Endometrial microvascular endothelial cells (primary cell): Measurements from ENCODE around the gene SPG11. TPM values are rescaled to one million over a fixed set of nuclear protein-coding genes. Genes with fewer than 3 reads are reported as not detected.
"Not testable (repeated sequence)": the region's sequence is repeated elsewhere in the genome, so short reads cannot be mapped to it uniquely, and the experiment has no call there.

Experiments used
- in situ Hi-C: cut with HindIII; loops from 2 replicates; pipeline ENCODE4 v1.10.0; 2017; ENCODE audit warnings: low sequenced_read_pairs, low pct_unique_long_range_greater_than_20kb; ENCODE audit errors: inconsistent ontology term
- total RNA-seq: library from RNA; depleted of rRNA; stranded (reverse); fragments of >200 nt; gene quantifications from one replicate; pipeline ENCODE4 v1.2.3, GENCODE V29; 2015; ENCODE audit errors: inconsistent ontology term

SPG11 gene
- total RNA-seq, 1 donor from 2014 or later, result 19.8 TPM

- in situ Hi-C loops, result no loop called here
Measured at GRCh38 chr15:44584162-44584749, 79.2 kb downstream of the SPG11 start.

DNA sequence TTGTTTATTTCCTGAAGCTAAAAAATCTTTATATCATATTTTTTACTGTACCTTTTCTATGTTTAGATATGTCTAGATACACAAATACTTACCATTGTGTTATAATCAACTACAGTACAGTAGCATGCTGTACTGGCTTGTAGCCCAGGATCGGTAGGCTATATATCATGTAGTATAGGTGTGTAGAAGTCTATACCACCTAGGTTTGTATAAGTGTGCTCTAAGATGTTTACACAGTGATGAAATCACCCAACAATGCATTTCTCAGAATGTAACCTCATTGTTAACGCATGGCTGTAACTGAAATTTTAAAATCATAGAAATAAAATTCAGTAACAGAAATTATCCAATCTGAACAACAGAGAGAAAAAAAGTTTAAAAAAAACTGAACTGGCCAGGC, 83.4 kb downstream of the SPG11 start:
- in situ Hi-C loops, result no loop called here

DNA sequence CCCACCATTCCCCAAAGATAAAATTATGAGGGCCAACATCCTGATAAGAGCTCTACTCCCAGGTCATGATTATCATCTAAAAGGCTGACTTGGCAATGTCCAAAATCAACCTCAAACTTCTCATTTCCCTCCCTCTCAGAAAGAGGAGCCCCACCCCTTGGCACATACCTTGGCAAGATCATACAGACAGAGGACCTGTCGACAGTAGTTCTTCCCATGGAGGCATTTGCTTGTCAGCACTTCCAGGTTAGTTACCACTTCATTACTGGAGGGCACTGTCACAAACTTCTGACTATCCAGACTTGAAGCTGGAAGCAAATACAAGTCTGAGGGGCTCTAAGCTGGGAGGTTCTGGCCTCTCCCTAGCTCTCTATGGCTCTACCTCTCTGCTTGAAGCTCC, 88.7 kb downstream of the SPG11 start:
- in situ Hi-C loops, result no loop called here

- in situ Hi-C loops, result no loop called here
Measured at GRCh38 chr15:44573386-44573785, 90.1 kb downstream of the SPG11 start.

DNA sequence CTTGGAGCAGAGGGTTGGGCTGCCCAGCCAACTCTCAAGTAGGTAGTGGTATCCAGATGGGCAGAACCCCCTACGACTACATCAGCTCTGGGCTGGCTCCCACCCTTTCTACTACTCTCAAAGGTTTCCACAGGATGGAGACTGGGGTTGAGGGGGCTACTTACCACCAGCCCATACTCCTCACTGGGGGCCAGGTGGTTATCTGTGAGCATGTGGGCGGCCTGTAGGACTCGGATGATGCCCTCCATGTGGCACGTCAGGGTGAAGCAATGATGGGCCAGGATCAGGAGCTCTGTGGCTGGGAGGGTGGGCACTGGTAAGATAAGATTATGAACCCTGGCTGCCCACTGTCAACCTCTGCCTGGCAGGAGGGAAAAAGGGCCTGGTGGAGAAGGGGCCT, 93.1 kb downstream of the SPG11 start:
- in situ Hi-C loops, result no loop called here

DNA sequence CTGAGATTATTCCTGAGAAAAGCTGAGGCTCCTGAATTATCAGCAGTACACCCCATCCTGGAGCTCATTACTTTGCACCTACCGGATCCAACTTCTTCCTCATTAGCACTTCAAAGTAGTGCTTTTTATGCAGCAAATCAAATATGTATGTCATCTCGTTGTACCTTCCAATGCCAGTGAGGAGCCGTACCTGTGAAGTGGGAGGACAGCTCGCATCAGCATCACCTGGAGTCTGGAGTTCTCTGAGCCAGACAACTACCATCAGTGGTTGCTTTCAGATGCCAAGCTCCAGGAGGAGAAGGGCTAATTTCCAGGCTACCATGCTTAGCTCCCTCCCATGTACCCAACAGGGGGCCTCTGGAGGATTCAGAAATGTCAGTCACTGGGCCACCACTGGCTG, 94.1 kb downstream of the SPG11 start:
- in situ Hi-C loops, result no loop called here

- in situ Hi-C loops, result no loop called here
Measured at GRCh38 chr15:44568338-44568737, 95.1 kb downstream of the SPG11 start.

DNA sequence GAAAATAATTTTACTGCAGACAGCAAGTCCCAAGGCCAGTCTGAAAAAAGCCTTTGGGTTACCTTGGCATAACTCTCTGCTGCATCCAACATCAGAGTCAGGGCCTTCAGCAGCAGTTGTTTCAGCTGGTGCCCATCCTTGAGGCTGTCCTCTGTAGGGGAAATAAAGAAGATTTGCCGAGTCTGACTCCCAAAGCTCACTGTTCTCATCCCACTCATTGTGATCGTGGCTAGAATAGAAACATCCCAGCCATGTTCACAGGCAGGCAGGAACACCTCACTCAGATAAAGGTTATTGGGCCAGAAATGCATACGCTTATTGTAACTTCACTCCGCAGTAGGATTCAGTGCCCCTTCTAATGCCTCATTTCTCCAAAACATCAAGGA, 97.3 kb downstream of the SPG11 start:
- in situ Hi-C loops, result no loop called here

- in situ Hi-C loops, result no loop called here
Measured at GRCh38 chr15:44565387-44566154, 97.9 kb downstream of the SPG11 start.

DNA sequence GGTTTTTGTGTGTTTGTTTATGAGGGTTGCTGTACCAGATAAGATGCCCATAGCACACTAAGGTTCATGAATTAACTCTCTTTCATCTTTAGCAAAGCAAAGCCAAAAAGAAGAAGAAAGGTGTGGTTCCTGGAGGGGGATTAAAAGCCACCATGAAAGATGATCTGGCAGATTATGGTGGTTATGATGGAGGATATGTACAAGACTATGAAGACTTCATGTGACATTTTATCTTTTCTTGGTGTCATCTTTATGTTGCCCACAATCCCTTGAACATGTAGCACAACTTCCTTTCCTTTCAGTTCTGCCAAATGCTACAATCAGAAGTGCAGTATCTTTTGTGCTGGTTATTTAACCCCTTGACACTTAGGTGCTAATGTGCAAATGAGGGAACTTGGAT, 102.5 kb downstream of the SPG11 start:
- in situ Hi-C loops, result not testable (repeated sequence)

DNA sequence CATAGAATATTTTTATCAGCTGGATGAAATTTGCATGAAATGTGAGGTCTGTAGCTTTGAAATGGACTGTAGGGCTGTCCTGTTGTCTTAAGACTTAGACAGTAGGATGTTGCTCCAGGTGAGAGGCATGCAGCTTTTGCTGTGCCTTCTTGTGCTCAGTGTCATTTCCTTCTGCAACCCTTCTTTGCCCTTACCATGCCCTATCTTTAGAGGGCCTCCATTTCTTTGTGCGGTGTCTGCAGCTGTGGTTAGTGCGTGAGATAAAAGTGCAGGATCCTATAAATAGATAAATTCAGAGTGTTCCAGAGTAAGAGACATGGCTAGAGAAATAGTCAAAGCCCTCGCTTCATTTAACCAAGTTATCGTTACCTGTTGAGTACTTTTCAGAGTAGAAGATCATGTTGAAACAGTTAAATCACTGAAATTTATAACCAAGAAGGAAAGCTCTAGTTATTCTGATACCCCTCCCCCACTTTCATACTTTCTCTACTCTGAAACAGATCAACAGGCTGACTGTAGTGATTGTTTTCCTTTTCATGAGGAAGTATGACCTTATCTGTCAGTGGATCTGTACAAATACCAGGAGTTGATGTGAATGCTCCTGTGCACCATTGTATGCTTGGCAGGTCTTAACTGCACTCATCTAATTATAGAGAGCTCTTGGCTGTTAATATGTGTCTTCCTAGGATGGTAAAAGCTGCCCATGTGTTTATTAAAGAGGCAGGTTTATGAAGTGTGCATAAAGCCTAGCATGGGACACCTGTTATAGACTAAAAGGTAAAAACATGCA, 108.3 kb downstream of the SPG11 start:
- in situ Hi-C loops, result no loop called here

GRCh38 chr15:44550734-44551133, 112.7 kb downstream of the SPG11 start:
- in situ Hi-C loops, result no loop called here

DNA sequence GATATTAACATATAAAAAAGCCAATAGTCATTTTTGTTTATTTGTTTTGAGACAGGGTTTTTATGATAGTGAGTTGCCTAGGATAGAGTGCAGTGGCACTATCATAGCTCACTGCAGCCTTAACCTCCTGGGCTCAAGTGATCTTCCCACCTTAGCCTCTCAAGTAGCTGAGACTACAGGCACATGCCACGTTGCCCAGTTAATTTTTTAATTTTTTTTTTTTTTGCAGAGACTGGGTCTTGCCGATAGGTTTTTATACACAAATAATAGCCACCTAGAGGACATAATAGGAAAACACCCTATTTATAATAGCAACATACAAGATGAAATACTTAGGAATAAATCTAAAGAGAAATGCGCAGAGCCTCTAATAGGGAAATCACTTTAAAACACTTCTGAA, 113.2 kb downstream of the SPG11 start:
- in situ Hi-C loops, result no loop called here

DNA sequence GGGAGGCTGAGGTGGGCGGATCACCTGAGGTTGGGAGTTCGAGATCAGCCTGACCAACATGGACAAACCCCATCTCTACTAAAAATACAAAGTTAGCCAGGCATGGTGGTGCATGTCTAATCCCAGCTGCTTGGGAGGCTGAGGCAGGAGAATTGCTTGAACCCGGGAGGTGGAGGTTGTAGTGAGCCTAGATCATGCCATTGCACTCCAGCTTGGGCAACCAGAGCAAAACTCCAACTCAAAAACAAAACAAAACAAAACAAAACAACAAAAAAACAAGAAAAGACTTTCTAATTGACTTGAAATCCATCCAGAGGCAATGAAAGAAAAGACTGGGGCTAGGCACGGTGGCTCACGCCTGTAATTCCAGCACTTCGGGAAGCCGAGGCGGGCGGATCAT, 114.3 kb downstream of the SPG11 start:
- in situ Hi-C loops, result not testable (repeated sequence)

DNA sequence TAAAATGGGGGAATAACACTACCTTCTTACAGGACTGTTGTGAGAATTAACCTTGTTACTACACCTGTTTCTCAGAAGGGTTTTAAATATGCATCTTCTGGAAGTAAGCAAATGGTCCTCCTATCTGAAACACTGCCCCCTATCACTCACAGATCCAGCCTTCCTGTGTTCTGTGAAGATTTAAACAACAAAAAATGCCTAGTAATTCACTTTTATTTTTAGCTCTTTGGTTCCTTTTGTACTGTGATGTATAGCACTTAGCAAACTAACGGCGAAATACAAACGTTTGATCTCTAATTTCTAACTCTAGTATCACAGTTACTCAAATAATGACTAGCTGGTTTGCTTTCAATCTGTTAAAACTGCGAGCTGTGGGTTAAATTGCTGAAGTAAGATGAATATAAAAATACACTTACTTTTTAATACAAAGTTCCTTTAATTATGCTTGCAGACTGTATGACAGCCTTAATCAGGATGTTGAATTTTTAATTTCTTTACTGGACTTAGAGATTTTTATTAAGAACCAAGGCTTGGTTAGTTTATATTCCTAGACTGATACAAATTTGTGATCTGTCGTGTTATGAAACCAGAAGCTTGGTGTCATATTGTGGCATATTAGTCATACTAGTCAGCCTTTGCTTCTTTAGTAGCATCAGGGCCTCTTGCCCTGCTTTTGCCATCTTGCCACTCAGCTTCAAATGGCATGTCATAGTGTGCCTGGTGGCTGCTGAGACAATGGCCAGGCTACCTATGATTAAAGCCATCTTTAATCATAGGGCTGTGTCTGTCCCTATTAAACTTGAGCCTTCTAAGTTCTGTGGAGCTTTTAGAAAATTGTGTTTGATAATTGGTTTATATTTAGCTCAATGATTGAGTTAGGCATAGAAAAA, 117.3 kb downstream of the SPG11 start:
- in situ Hi-C loops, result no loop called here

GRCh38 chr15:44544745-44545144, 118.7 kb downstream of the SPG11 start:
- in situ Hi-C loops, result not testable (repeated sequence)

DNA sequence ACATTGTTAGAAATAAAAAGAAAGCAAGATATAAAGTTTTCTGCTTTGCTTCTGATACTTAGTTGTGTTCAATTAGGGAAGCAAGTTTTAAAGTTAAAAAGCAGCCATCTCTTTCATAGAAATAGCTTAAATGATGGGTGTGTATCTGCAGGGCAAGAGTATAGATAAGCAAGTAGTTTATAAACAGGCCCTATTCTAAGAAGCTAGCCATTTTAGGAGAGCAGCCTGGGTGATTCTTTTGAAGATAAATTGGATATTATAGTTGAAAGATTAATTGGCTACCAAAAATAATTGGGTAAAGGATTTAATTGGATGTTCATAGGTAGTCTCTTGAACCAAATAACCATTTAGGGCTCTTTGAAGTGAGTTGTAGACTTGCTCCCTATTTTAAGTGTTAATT, 120.9 kb downstream of the SPG11 start:
- in situ Hi-C loops, result no loop called here

GRCh38 chr15:44541282-44541958, 122.0 kb downstream of the SPG11 start:
- in situ Hi-C loops, result no loop called here
